SK-N-SH treated with all-trans-retinoic acid at 6 μM for 48 hours (cell line): ENCODE data around the gene TMEM244.
"Not testable (repeated sequence)": the region's sequence is repeated elsewhere in the genome, so short reads cannot be mapped to it uniquely, and the experiment has no call there.

ENCODE experiments used
- ATAC-seq: fragments of 200-7000 bp; cut with Tn5 transposase; 3 replicates; pipeline ENCODE4 v1.9.1; 2020; ENCODE audit warnings: mild to moderate bottlenecking, moderate library complexity
- ARNTL ChIP-seq: fragments of 450-650 bp; formaldehyde crosslinking; IDR thresholded peaks from 2 replicates; pipeline ENCODE4 v1.5.0; 2020; ENCODE audit warnings: low read depth, mild to moderate bottlenecking, moderate library complexity, borderline replicate concordance
- BACH2 ChIP-seq: fragments of 250-450 bp; sonication (Bioruptor Pico); IDR thresholded peaks from 2 replicates; pipeline ENCODE4 v1.9.0; 2021; ENCODE audit warnings: mild to moderate bottlenecking, borderline replicate concordance
- CSDC2 ChIP-seq: fragments of 250-450 bp; sonication (Bioruptor Pico); IDR thresholded peaks from 2 replicates; pipeline ENCODE4 v1.5.0; 2020; ENCODE audit warnings: mild to moderate bottlenecking, moderate library complexity
- ESRRG ChIP-seq: fragments of 250-450 bp; sonication (Bioruptor Pico); IDR thresholded peaks from 2 replicates; pipeline ENCODE4 v1.6.1; 2021; ENCODE audit warnings: mild to moderate bottlenecking
- GLIS3 ChIP-seq: fragments of 250-450 bp; sonication (Bioruptor Pico); IDR thresholded peaks from 2 replicates; pipeline ENCODE4 v1.5.0; 2020; ENCODE audit warnings: mild to moderate bottlenecking, moderate library complexity
- ISL1 ChIP-seq: fragments of 250-450 bp; sonication (Bioruptor Pico); IDR thresholded peaks from 2 replicates; pipeline ENCODE4 v2.1.2; 2022; ENCODE audit warnings: mild to moderate bottlenecking, moderate library complexity
- OSR1 ChIP-seq: fragments of 250-450 bp; sonication (Bioruptor Pico); IDR thresholded peaks from 2 replicates; pipeline ENCODE4 v1.8.0; 2022; ENCODE audit warnings: moderate library complexity, mild to moderate bottlenecking, inconsistent platforms
- PPARA ChIP-seq: fragments of 250-450 bp; sonication (Bioruptor Pico); IDR thresholded peaks from 2 replicates; pipeline ENCODE4 v1.5.0; 2020; ENCODE audit warnings: mild to moderate bottlenecking, borderline replicate concordance
- RARB ChIP-seq: fragments of 250-450 bp; sonication (Bioruptor Pico); IDR thresholded peaks from 2 replicates; pipeline ENCODE4 v1.8.0; 2021; ENCODE audit warnings: mild to moderate bottlenecking, moderate library complexity
- TOX ChIP-seq: fragments of 250-450 bp; sonication (Bioruptor Pico); IDR thresholded peaks from 2 replicates; pipeline ENCODE4 v1.8.0; 2021; ENCODE audit warnings: mild to moderate bottlenecking, moderate library complexity, borderline replicate concordance
- ZC3H10 ChIP-seq: fragments of 250-450 bp; sonication (Bioruptor Pico); IDR thresholded peaks from 2 replicates; pipeline ENCODE4 v1.5.1; 2021; ENCODE audit warnings: mild to moderate bottlenecking, moderate library complexity
- ZFP3 ChIP-seq: fragments of 250-450 bp; sonication (Bioruptor Pico); IDR thresholded peaks from 2 replicates; pipeline ENCODE4 v1.5.0; 2020; ENCODE audit warnings: mild to moderate bottlenecking, moderate library complexity
- ZFP30 ChIP-seq: fragments of 450-650 bp; formaldehyde crosslinking; IDR thresholded peaks from 2 replicates; pipeline ENCODE4 v1.5.0; 2022; ENCODE audit warnings: mild to moderate bottlenecking, moderate library complexity
- ZNF70 ChIP-seq: fragments of 450-650 bp; formaldehyde crosslinking; IDR thresholded peaks from 2 replicates; pipeline ENCODE4 v1.5.0; 2020; ENCODE audit warnings: mild to moderate bottlenecking, moderate library complexity
- ZNF8 ChIP-seq: fragments of 450-650 bp; formaldehyde crosslinking; IDR thresholded peaks from 2 replicates; pipeline ENCODE4 v1.5.0; 2020; ENCODE audit warnings: mild to moderate bottlenecking, moderate library complexity
- TF ChIP-seq, protein P1 (sequence below): fragments of 250-450 bp; sonication (Bioruptor Pico); IDR thresholded peaks from 2 replicates; pipeline ENCODE4 v1.5.1; 2020; ENCODE audit warnings: low read depth, mild to moderate bottlenecking, moderate library complexity
- TF ChIP-seq, protein P2 (sequence below): fragments of 250-450 bp; sonication (Bioruptor Pico); IDR thresholded peaks from 2 replicates; pipeline ENCODE4 v1.5.0; 2020; ENCODE audit warnings: mild to moderate bottlenecking, moderate library complexity
- TF ChIP-seq, protein P3 (sequence below): fragments of 250-450 bp; sonication (Bioruptor Pico); IDR thresholded peaks from 2 replicates; pipeline ENCODE4 v1.8.0; 2021; ENCODE audit warnings: low read depth, mild to moderate bottlenecking, moderate library complexity, borderline replicate concordance
- TF ChIP-seq, protein P4 (sequence below): fragments of 250-450 bp; sonication (Bioruptor Pico); IDR thresholded peaks from 2 replicates; pipeline ENCODE4 v1.5.1; 2021; ENCODE audit warnings: mild to moderate bottlenecking, moderate library complexity

The TMEM244 gene

DNA sequence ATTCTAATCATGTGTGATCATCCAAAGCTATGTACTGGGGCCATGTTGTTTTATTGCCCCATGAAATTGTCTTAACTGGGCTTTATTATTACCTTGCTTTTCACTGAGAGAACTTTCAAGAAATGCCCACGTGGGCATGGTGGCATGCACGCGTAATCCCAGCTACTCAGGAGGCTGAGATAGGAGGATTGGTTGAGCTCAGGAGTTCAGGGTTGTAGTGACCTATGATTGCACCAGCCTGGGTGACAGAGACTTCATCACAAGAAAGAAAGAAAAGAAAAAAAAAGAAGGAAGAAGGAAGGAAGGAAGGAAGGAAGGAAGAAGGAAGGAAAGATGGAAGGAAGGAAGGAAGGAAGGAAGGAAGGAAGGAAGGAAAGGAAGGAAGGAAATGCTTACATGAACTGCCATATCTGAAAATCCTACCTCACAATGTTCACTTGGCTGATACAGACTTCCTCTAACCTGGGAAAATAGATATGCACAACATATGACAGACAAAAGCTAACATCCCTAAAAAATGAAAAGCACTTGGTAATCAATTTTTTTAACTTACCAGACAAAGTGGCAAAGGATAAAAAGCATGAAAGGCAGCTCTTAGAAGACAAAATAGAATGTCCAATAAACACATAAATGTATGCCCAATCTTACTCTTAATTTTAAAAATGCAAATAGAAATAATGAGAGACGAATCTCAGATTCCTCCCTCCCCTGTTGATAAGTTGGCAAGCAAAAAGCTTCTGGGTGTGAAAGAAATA, 25.5 kb upstream of the TMEM244 start:
- TF ChIP-seq ESRRG: no peak
- TF ChIP-seq ISL1 (CRISPR knock-in tag): no peak
- TF ChIP-seq OSR1 (CRISPR knock-in tag): no peak
- no peak for TF ChIP-seq ZC3H10 (CRISPR knock-in tag)
- TF ChIP-seq BACH2 (CRISPR knock-in tag): no peak
- no peak for TF ChIP-seq ZNF70 (CRISPR knock-in tag)
- ATAC-seq: no peak

DNA sequence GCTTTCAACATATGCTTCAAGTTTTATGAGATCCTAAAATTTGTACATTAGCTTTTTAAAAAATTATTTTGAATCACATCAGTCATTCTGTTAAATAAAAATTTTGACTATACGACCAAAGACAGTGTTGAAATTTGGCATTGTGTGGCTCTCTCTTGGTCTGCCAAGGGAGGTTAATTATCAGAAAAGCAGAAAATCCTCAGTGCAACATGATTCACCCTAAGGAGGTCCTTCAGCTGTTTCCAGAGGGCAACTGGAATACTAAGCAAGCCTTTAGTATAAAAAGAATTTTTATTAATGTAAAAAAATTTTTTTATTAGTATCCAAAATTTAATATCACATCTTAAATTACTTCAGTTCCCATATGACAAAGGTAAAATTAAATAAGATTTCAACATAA, 23.1 kb upstream of the TMEM244 start:
- no peak for ATAC-seq
- no peak for TF ChIP-seq ZC3H10 (CRISPR knock-in tag)
- no peak for TF ChIP-seq ZFP3 (CRISPR knock-in tag)
- TF ChIP-seq, protein P1, sequence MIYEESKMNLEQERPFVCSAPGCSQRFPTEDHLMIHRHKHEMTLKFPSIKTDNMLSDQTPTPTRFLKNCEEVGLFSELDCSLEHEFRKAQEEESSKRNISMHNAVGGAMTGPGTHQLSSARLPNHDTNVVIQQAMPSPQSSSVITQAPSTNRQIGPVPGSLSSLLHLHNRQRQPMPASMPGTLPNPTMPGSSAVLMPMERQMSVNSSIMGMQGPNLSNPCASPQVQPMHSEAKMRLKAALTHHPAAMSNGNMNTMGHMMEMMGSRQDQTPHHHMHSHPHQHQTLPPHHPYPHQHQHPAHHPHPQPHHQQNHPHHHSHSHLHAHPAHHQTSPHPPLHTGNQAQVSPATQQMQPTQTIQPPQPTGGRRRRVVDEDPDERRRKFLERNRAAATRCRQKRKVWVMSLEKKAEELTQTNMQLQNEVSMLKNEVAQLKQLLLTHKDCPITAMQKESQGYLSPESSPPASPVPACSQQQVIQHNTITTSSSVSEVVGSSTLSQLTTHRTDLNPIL (CRISPR knock-in tag): no peak
- no peak for TF ChIP-seq ARNTL (CRISPR knock-in tag)
- no peak for TF ChIP-seq TOX
- no peak for TF ChIP-seq GLIS3
- TF ChIP-seq PPARA (CRISPR knock-in tag): no peak
- TF ChIP-seq RARB (CRISPR knock-in tag): no peak
- no peak for TF ChIP-seq BACH2 (CRISPR knock-in tag)
- TF ChIP-seq CSDC2 (CRISPR knock-in tag): no peak
- TF ChIP-seq, protein P2, sequence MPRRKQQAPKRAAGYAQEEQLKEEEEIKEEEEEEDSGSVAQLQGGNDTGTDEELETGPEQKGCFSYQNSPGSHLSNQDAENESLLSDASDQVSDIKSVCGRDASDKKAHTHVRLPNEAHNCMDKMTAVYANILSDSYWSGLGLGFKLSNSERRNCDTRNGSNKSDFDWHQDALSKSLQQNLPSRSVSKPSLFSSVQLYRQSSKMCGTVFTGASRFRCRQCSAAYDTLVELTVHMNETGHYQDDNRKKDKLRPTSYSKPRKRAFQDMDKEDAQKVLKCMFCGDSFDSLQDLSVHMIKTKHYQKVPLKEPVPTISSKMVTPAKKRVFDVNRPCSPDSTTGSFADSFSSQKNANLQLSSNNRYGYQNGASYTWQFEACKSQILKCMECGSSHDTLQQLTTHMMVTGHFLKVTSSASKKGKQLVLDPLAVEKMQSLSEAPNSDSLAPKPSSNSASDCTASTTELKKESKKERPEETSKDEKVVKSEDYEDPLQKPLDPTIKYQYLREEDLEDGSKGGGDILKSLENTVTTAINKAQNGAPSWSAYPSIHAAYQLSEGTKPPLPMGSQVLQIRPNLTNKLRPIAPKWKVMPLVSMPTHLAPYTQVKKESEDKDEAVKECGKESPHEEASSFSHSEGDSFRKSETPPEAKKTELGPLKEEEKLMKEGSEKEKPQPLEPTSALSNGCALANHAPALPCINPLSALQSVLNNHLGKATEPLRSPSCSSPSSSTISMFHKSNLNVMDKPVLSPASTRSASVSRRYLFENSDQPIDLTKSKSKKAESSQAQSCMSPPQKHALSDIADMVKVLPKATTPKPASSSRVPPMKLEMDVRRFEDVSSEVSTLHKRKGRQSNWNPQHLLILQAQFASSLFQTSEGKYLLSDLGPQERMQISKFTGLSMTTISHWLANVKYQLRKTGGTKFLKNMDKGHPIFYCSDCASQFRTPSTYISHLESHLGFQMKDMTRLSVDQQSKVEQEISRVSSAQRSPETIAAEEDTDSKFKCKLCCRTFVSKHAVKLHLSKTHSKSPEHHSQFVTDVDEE (CRISPR knock-in tag): no peak

DNA sequence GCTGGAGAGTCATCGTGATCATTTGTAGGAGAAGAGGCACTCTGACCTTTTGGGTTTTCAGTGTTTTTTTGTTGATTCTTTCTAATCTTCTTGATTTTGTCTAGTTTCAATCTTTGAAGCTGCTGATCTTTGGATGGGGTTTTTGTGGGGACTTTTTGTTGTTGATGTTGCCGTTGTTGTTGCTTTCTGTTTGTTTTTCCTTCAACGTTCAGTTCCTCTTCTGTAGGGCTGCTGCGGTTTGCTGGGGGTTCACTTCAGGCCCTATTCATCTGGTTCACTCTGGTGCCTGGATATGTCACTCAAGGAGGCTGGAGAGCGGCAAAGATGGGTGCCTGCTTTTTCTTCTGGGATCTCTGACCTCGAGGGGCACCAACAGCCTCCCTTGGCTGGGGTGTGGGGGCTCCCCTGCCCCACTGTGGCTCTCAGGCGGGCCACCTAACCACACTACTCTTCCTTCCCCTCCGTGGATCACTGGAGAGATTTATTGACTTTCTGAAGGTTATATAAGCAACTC, 21.5 kb upstream of the TMEM244 start:
- TF ChIP-seq ZFP3 (CRISPR knock-in tag) (no peak), ESRRG (no peak), GLIS3 (no peak), ZNF70 (CRISPR knock-in tag) (no peak), ZNF8 (CRISPR knock-in tag) (no peak)
- no peak for ATAC-seq

DNA sequence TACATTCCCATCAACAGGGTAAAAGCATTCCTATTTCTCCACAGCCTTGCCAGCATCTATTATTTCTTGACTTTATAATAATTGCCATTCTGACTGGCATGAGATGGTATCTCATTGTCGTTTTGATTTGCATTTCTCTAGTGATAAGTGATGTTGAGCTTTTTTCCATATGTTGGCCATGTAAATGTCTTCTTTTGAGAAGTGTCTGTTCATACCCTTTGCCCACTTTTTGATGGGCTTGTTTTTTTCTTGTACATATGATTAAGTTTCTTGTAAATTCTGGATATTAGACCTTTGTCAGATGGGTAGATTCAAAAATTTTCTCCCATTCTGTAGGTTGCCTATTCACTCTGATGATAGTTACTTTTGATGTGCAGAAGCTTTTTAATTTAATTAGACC, 16.8 kb upstream of the TMEM244 start:
- ATAC-seq: not testable (repeated sequence)

DNA sequence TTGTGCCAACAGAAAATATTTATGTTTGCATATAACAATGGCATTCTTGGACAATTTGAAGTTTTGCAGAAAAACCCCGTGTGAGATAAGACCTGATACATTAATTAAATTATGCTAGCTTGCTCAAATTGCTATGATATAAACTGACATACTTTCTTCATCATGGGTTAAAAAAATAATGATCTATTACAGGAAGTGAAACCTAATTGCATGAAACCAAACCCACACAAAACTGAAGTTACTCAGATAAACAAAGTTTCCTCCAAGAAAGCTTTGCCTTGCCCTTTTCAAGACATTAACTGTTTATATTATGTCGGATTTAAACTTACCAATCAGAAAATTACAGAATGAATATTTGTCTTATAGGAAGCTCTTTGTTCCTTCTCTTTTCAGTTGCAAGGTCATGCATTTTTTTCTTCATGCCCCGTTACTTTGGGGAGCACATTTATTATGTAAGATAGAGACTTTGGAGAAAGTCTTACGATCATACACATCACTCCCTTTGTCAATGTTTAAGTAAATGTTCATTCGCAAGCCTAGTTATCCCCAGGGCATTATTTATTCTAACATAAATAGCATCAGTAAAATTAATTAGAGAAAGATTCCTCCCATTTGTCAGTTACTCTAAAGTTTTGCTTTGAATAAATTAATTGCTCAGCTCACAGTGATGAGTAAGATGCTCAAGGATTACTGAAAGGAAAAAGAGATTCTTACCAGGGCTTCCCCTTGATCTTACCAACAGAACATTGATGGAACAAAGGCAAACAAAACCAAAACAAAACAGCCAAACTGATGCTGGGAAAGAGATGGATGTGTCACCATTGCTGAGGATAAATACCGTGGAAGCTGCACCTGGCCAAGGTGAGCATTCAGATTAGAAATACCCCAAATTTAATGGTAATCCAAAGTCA, 14.8 kb upstream of the TMEM244 start:
- ATAC-seq: no peak

More for the DNA sequence above, 14.8 kb upstream of the TMEM244 start:
- TF ChIP-seq ZNF8 (CRISPR knock-in tag): no peak
- TF ChIP-seq ARNTL (CRISPR knock-in tag): no peak
- no peak for TF ChIP-seq TOX
- TF ChIP-seq GLIS3: no peak
- TF ChIP-seq, protein P3, sequence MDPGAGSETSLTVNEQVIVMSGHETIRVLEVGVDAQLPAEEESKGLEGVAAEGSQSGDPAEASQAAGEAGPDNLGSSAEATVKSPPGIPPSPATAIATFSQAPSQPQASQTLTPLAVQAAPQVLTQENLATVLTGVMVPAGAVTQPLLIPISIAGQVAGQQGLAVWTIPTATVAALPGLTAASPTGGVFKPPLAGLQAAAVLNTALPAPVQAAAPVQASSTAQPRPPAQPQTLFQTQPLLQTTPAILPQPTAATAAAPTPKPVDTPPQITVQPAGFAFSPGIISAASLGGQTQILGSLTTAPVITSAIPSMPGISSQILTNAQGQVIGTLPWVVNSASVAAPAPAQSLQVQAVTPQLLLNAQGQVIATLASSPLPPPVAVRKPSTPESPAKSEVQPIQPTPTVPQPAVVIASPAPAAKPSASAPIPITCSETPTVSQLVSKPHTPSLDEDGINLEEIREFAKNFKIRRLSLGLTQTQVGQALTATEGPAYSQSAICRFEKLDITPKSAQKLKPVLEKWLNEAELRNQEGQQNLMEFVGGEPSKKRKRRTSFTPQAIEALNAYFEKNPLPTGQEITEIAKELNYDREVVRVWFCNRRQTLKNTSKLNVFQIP (CRISPR knock-in tag): no peak
- TF ChIP-seq OSR1 (CRISPR knock-in tag): no peak
- TF ChIP-seq RARB (CRISPR knock-in tag): no peak
- TF ChIP-seq ZFP3 (CRISPR knock-in tag): no peak
- TF ChIP-seq ZNF70 (CRISPR knock-in tag): no peak
- TF ChIP-seq PPARA (CRISPR knock-in tag): no peak
- TF ChIP-seq ISL1 (CRISPR knock-in tag): no peak
- TF ChIP-seq ZFP30 (CRISPR knock-in tag): no peak
- TF ChIP-seq, protein P4, sequence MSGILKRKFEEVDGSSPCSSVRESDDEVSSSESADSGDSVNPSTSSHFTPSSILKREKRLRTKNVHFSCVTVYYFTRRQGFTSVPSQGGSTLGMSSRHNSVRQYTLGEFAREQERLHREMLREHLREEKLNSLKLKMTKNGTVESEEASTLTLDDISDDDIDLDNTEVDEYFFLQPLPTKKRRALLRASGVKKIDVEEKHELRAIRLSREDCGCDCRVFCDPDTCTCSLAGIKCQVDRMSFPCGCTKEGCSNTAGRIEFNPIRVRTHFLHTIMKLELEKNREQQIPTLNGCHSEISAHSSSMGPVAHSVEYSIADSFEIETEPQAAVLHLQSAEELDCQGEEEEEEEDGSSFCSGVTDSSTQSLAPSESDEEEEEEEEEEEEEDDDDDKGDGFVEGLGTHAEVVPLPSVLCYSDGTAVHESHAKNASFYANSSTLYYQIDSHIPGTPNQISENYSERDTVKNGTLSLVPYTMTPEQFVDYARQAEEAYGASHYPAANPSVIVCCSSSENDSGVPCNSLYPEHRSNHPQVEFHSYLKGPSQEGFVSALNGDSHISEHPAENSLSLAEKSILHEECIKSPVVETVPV (CRISPR knock-in tag): no peak
- TF ChIP-seq ZC3H10 (CRISPR knock-in tag): no peak
- TF ChIP-seq, all 23 proteins: peak for 0
